T-helper 2 cell treated with Interferon-gamma antibody and Interleukin-4, amounts not matched to agents 100 ng/mL and 5 ng/mL, for 36 hours (primary cell): Measurements from ENCODE around the gene TXNIP. TPM values are rescaled to one million over a fixed set of nuclear protein-coding genes. Genes with fewer than 3 reads are reported as not detected.

Source experiments
- intact Hi-C: fragments of 100-400 bp; cut with micrococcal nuclease; formaldehyde crosslinking; loops from one replicate; pipeline ENCODE4 v1.15.1; 2023
- total RNA-seq: library from RNA; stranded (reverse); gene quantifications from 2 replicates; pipeline ENCODE4 v1.2.3, GENCODE V29; 2022

Gene TXNIP
- total RNA-seq, 1 donor from 2014 or later = 226 TPM

GRCh38 chr1:145986551-145986950 lies 9.8 kb downstream of the TXNIP start:
- intact Hi-C loops = no loop called here

- intact Hi-C loops = no loop called here
These were observed 10.6 kb downstream of the TXNIP start for GRCh38 chr1:145985502-145986439.

- intact Hi-C loops = no loop called here
These were observed 11.3 kb downstream of the TXNIP start for GRCh38 chr1:145985129-145985501.

- intact Hi-C loops = no loop called here
These were observed 12.2 kb downstream of the TXNIP start for GRCh38 chr1:145983960-145984830.

GRCh38 chr1:145983206-145983675 lies 13.1 kb downstream of the TXNIP start:
- intact Hi-C loops = no loop called here

- intact Hi-C loops = no loop called here
These were observed 14.2 kb downstream of the TXNIP start for GRCh38 chr1:145982010-145982723.

GRCh38 chr1:145980457-145980994 lies 15.9 kb downstream of the TXNIP start:
- intact Hi-C loops = no loop called here

GRCh38 chr1:145979746-145980456 lies 16.5 kb downstream of the TXNIP start:
- intact Hi-C loops = loop anchor here (1.0 to 5.0 kb wide), 4 partner anchors 16 to 123 kb away; partner anchors contain the start of genes LIX1L, PIAS3 and TXNIP

- intact Hi-C loops = loop anchor here (1.0 to 5.0 kb wide), 4 partner anchors 17 to 122 kb away; partner anchors contain the start of genes LIX1L, PIAS3 and TXNIP
These were observed 17.3 kb downstream of the TXNIP start for GRCh38 chr1:145978854-145979745.

GRCh38 chr1:145978471-145978853 lies 17.9 kb downstream of the TXNIP start:
- intact Hi-C loops = loop anchor here (5.0 kb wide), 1 partner anchor 121 kb away; the partner anchor contains the start of gene PIAS3

GRCh38 chr1:145977486-145978470 lies 18.6 kb downstream of the TXNIP start:
- intact Hi-C loops = loop anchor here (1.0 to 5.0 kb wide), 3 partner anchors 13 to 120 kb away; partner anchors contain the start of genes ANKRD34A, PIAS3 and POLR3GL

GRCh38 chr1:145977016-145977415 lies 19.4 kb downstream of the TXNIP start:
- intact Hi-C loops = loop anchor here (1.0 to 5.0 kb wide), 3 partner anchors 13 to 120 kb away; partner anchors contain the start of genes ANKRD34A, PIAS3 and POLR3GL

GRCh38 chr1:145975216-145975615 lies 21.2 kb downstream of the TXNIP start:
- intact Hi-C loops = loop anchor here (5.0 kb wide), 1 partner anchor 118 kb away; the partner anchor contains the start of gene PIAS3

- intact Hi-C loops = loop anchor here (5.0 kb wide), 1 partner anchor 117 kb away; the partner anchor contains the start of gene PIAS3
These were observed 21.7 kb downstream of the TXNIP start for GRCh38 chr1:145974721-145975120.

GRCh38 chr1:145972580-145972979 lies 23.8 kb downstream of the TXNIP start:
- intact Hi-C loops = no loop called here

- intact Hi-C loops = no loop called here
These were observed 29.1 kb downstream of the TXNIP start for GRCh38 chr1:145967288-145967687.

- intact Hi-C loops = loop anchor here (2.0 kb wide), 1 partner anchor 106 kb away; the partner anchor contains the start of gene PIAS3
These were observed 31.1 kb downstream of the TXNIP start for GRCh38 chr1:145965119-145965744.
